HEK293 (cell line): ENCODE data around the gene MAML3.

Experiments
- CTCF ChIP-seq: fragments of 450-650 bp; formaldehyde crosslinking; IDR thresholded peaks from 2 replicates; pipeline ENCODE4 v1.5.1; 2016; ENCODE audit warnings: missing biosample characterization, missing genetic modification characterization
- YY1 ChIP-seq: fragments of 450-650 bp; formaldehyde crosslinking; IDR thresholded peaks from 2 replicates; pipeline ENCODE4 v1.5.1; 2018; ENCODE audit warnings: missing biosample characterization, missing genetic modification characterization
- ZNF354C ChIP-seq: fragments of 450-650 bp; formaldehyde crosslinking; IDR thresholded peaks from 2 replicates; pipeline ENCODE4 v1.5.1; 2016; ENCODE audit warnings: missing biosample characterization, missing genetic modification characterization, low read depth, borderline replicate concordance

- no peak for TF ChIP-seq CTCF (tag by site-specific recombination)
- no peak for TF ChIP-seq ZNF354C
- no peak for TF ChIP-seq YY1 (tag by site-specific recombination)
Measured at GRCh38 chr4:140118931-140119640, 34.9 kb downstream of the MAML3 start.
